ENCODE measurements around the gene DNAI4. TPM values are rescaled to one million over a fixed set of nuclear protein-coding genes. Genes with fewer than 3 reads are reported as not detected.

Gene DNAI4
- total and polyA plus RNA-seq, 9 of the 15 experiments (the other 6 are each of a cell fraction or from before 2014, with no cell fraction given): 0.57 to 4.8 (median 2.6) TPM; not detected in 1

GRCh38 chr1:66809245-66809644 lies 115.4 kb downstream of the DNAI4 start:
- TF ChIP-seq ZZZ3 (IDR thresholded peaks at IDR 0.05) (no peak), KAT2B (IDR thresholded peaks at IDR 0.05; ENCODE audit: low read depth, low read length) (no peak), JUN (IDR thresholded peaks at IDR 0.05; ENCODE audit: borderline replicate concordance, low read depth, low read length) (no peak), JUN (CRISPR knock-in tag; IDR thresholded peaks at IDR 0.05; ENCODE audit: borderline replicate concordance) (no peak), YBX1 (IDR thresholded peaks at IDR 0.05) (no peak), WHSC1 (IDR thresholded peaks at IDR 0.05; ENCODE audit: low read length) (no peak), ZNF668 (CRISPR knock-in tag; IDR thresholded peaks at IDR 0.05) (no peak), HBP1 (CRISPR knock-in tag; IDR thresholded peaks at IDR 0.05) (no peak), FOSL1 (tag; conservative IDR thresholded peaks at IDR 0.05) (no peak), ZNF766 (CRISPR knock-in tag; conservative IDR thresholded peaks at IDR 0.05) (no peak), KAT7 (CRISPR knock-in tag; IDR thresholded peaks at IDR 0.05; ENCODE audit: borderline replicate concordance) (no peak), ARID3A (IDR thresholded peaks at IDR 0.05; ENCODE audit: borderline replicate concordance, low read depth, low read length) (no peak), SMAD3 (CRISPR knock-in tag; conservative IDR thresholded peaks at IDR 0.05) (no peak), MED1 (CRISPR knock-in tag; IDR thresholded peaks at IDR 0.05; ENCODE audit: borderline replicate concordance) (no peak), YY1 (IDR thresholded peaks at IDR 0.05; ENCODE audit: borderline replicate concordance in 1 of 3, control insufficient read depth in 1 of 3, extremely low read depth in 1 of 3, insufficient read depth in 3 of 3, insufficient read length in 1 of 3, insufficient replicate concordance in 2 of 3, low read depth in 1 of 3, low read length in 2 of 3) (no peak)
- Histone ChIP-seq H3K9ac (ENCODE audit: insufficient read depth in 1 of 2, low read depth in 2 of 2, low read length in 2 of 2) (no peak overlapping the region), H3K27me3 (ENCODE audit: control insufficient read depth in 2 of 2, insufficient read depth in 2 of 2, low read length in 2 of 2) (no peaks in the 10 kb centered on the region), H3K9me1 (ENCODE audit: control insufficient read depth, insufficient read depth, low read length) (no peaks in the 10 kb centered on the region), H2AFZ (ENCODE audit: low read depth, low read length) (no peak overlapping the region), H3K79me2 (ENCODE audit: control insufficient read depth, insufficient read depth, low read length) (no peaks in the 10 kb centered on the region), H3K4me2 (ENCODE audit: insufficient read depth, low read length) (no peak overlapping the region), H4K20me1 (replicated peaks; ENCODE audit: control insufficient read depth, insufficient read depth, low read length) (no peaks in the 10 kb centered on the region), H3K9me3 (replicated peaks; ENCODE audit: control insufficient read depth, insufficient read depth, low read depth, low read length) (no peaks in the 10 kb centered on the region), H3K27ac (ENCODE audit: extremely low read depth, low read depth, low read length) (no peak overlapping the region), H3K4me3 (no peak overlapping the region), H3K4me1 (replicated peaks in 1 of 2; ENCODE audit: control insufficient read depth in 2 of 2, insufficient read depth in 2 of 2, low read length in 2 of 2) (no peaks in the 10 kb centered on the region), H3K36me3 (ENCODE audit: control insufficient read depth, insufficient read depth, low read length) (no peaks in the 10 kb centered on the region)
- FAIRE-seq (no peak), ATAC-seq (no peak), DNase-seq (ENCODE audit: extremely low read depth in 1 of 4, low spot score in 3 of 4) (no peak)
- POLR2A ChIA-PET: no interaction called here
- CTCF ChIA-PET (ENCODE audit: low intra/inter-chr PET ratio): interaction anchor here (0.6 kb wide), 1 partner anchor 45 kb away, joined by 3 read pairs; no protein-coding TSS in a partner anchor
- BruUV-seq (replicated peaks): no TSS peak
- 23% methylated on average over 1 of the region's 1 CpG for WGBS (ENCODE audit: insufficient coverage, low coverage, missing lambda C conversion rate)
- intact Hi-C loops (cut with micrococcal nuclease): no loop called here
- in situ Hi-C loops (cut with MboI): no loop called here
